IMR-90 (cell line): Measurements from ENCODE around the gene DGKB. TPM values are rescaled to one million over a fixed set of nuclear protein-coding genes. Genes with fewer than 3 reads are reported as not detected.

Experiments used
- ATAC-seq: fragments of 200-7000 bp; cut with Tn5 transposase; 2 replicates; pipeline ENCODE4 v1.9.1; 2020; ENCODE audit warnings: low read depth, mild to moderate bottlenecking, moderate library complexity
- BruUV-seq: library from RNA; stranded (reverse); fragments of 400-500 nt; replicated peaks from 2 replicates; lab custom pipeline; 2021; lab: Mats Ljungman, UMichigan
- CTCF ChIA-PET: fragments of 300-600 bp; formaldehyde crosslinking; extraction: SDS; loops from one replicate; lab custom pipeline; 2021; ENCODE audit warnings: antibody characterized with exemption; lab: Yijun Ruan, JAX
- POLR2A ChIA-PET: fragments of 300-600 bp; sonication (Branson Sonifier 250); formaldehyde crosslinking; loops from one replicate; lab custom pipeline; 2022; ENCODE audit warnings: antibody characterized with exemption; ENCODE audit not compliant: unreplicated experiment; lab: Charles Lee
- DNase-seq: peaks from one replicate; pipeline ENCODE4 v3.0.0; 2013
- H2AFZ ChIP-seq: replicated peaks from 2 replicates; pipeline ENCODE3; 2013; ENCODE audit warnings: low read length, mild to moderate bottlenecking; ENCODE audit not compliant: poor library complexity
- H2AK5ac ChIP-seq: 2 replicates; pipeline ENCODE4 v1.6.1; 2013; ENCODE audit warnings: low read depth, low read length, inconsistent platforms
- H2AK9ac ChIP-seq: replicated peaks from 2 replicates; pipeline ENCODE3; 2013; ENCODE audit warnings: mild to moderate bottlenecking, low read depth, low read length, moderate library complexity; ENCODE audit not compliant: poor library complexity
- H2BK120ac ChIP-seq: 2 replicates; pipeline ENCODE4 v1.6.1; 2013; ENCODE audit warnings: low read depth, low read length, inconsistent platforms
- H2BK15ac ChIP-seq: 3 replicates; pipeline ENCODE4 v1.6.1; 2013; ENCODE audit warnings: low read depth, low read length, inconsistent platforms
- H2BK20ac ChIP-seq: 2 replicates; pipeline ENCODE4 v1.6.1; 2013; ENCODE audit warnings: low read depth, mild to moderate bottlenecking, inconsistent platforms, low read length, moderate library complexity
- H2BK5ac ChIP-seq: 2 replicates; pipeline ENCODE4 v1.6.1; 2013; ENCODE audit warnings: mild to moderate bottlenecking, low read depth, low read length, inconsistent platforms; ENCODE audit not compliant: poor library complexity, severe bottlenecking
- H3K14ac ChIP-seq: replicated peaks from 2 replicates; pipeline ENCODE4 v1.6.1; 2013; ENCODE audit warnings: low read depth, low read length, inconsistent platforms
- H3K18ac ChIP-seq: 2 replicates; pipeline ENCODE4 v1.6.1; 2013; ENCODE audit warnings: low read depth, low read length, control low read depth
- H3K23ac ChIP-seq: 2 replicates; pipeline ENCODE4 v1.6.1; 2013; ENCODE audit warnings: low read depth, low read length, inconsistent platforms
- H3K27ac ChIP-seq: 2 replicates; pipeline ENCODE4 v1.5.1; 2013; ENCODE audit warnings: mild to moderate bottlenecking, control low read depth, low read length; ENCODE audit not compliant: insufficient read depth
- H3K27me3 ChIP-seq: 2 replicates; pipeline ENCODE4 v1.6.1; 2013; ENCODE audit warnings: low read length; ENCODE audit not compliant: control insufficient read depth, insufficient read depth
- H3K36me3 ChIP-seq: 2 replicates; pipeline ENCODE4 v1.6.1; 2013; ENCODE audit warnings: low read length, mixed read lengths; ENCODE audit not compliant: control insufficient read depth, insufficient read depth
- H3K4ac ChIP-seq: 2 replicates; pipeline ENCODE4 v1.6.1; 2013; ENCODE audit warnings: low read depth, low read length, inconsistent platforms
- H3K4me1 ChIP-seq: 2 replicates; pipeline ENCODE4 v1.6.1; 2013; ENCODE audit warnings: low read length, mixed read lengths; ENCODE audit not compliant: control insufficient read depth, insufficient read depth
- H3K4me2 ChIP-seq: 2 replicates; pipeline ENCODE4 v1.6.1; 2013; ENCODE audit warnings: low read depth, mild to moderate bottlenecking, control low read depth, low read length, moderate library complexity
- H3K4me3 ChIP-seq: 2 replicates; pipeline ENCODE4 v1.5.1; 2013; ENCODE audit warnings: low read depth, mild to moderate bottlenecking, control low read depth, low read length, moderate library complexity; ENCODE audit not compliant: insufficient read depth
- H3K56ac ChIP-seq: 2 replicates; pipeline ENCODE4 v1.6.1; 2013; ENCODE audit warnings: low read length, inconsistent platforms; ENCODE audit not compliant: insufficient read depth; ENCODE audit errors: extremely low read depth
- H3K79me1 ChIP-seq, 2 experiments: 2 replicates each; pipeline ENCODE4 v1.6.1; 2013; ENCODE audit warnings: low read length in 2 of 2, inconsistent platforms in 1 of 2, low read depth in 1 of 2
- H3K9ac ChIP-seq: 2 replicates; pipeline ENCODE4 v1.6.1; 2013; ENCODE audit warnings: low read depth, low read length, control low read depth
- H3K9me1 ChIP-seq: 2 replicates; pipeline ENCODE4 v1.6.1; 2013; ENCODE audit warnings: low read length, inconsistent platforms; ENCODE audit not compliant: insufficient read depth
- H3K9me3 ChIP-seq: 2 replicates; pipeline ENCODE4 v1.6.1; 2013; ENCODE audit warnings: low read length; ENCODE audit not compliant: control insufficient read depth, insufficient read depth
- H4K20me1 ChIP-seq: 2 replicates; pipeline ENCODE4 v1.6.1; 2013; ENCODE audit warnings: low read length, inconsistent platforms; ENCODE audit not compliant: insufficient read depth
- H4K5ac ChIP-seq: 2 replicates; pipeline ENCODE4 v1.6.1; 2013; ENCODE audit warnings: mild to moderate bottlenecking, low read depth, low read length, control low read depth
- H4K8ac ChIP-seq, 2 experiments: 2 replicates each; pipeline ENCODE4 v1.6.1; 2013; ENCODE audit warnings: low read depth in 2 of 2, low read length in 2 of 2, control low read depth in 1 of 2, inconsistent platforms in 1 of 2
- H4K91ac ChIP-seq: 2 replicates; pipeline ENCODE4 v1.6.1; 2013; ENCODE audit warnings: low read depth, low read length, inconsistent platforms; ENCODE audit not compliant: insufficient read depth
- BHLHE40 ChIP-seq: fragments of 150-350 bp; IDR thresholded peaks from 2 replicates; pipeline ENCODE4 v1.6.1; 2016; ENCODE audit warnings: mild to moderate bottlenecking, low read depth, low read length
- CEBPB ChIP-seq: IDR thresholded peaks from 2 replicates; pipeline ENCODE4 v1.6.1; 2012; ENCODE audit warnings: low read depth, low read length, improper control_type of control experiment
- CHD1 ChIP-seq: IDR thresholded peaks from 2 replicates; pipeline ENCODE4 v1.6.1; 2012; ENCODE audit warnings: low read depth, low read length, improper control_type of control experiment
- CTCF ChIP-seq: conservative IDR thresholded peaks from 2 replicates; pipeline ENCODE4 v1.5.1; 2012; ENCODE audit warnings: mild to moderate bottlenecking, low read depth, low read length, improper control_type of control experiment
- ELK1 ChIP-seq: fragments of 150-350 bp; IDR thresholded peaks from 2 replicates; pipeline ENCODE4 v1.6.1; 2016; ENCODE audit warnings: low read depth, mild to moderate bottlenecking, low read length, moderate library complexity, borderline replicate concordance
- FOS ChIP-seq: fragments of 150-350 bp; IDR thresholded peaks from 2 replicates; pipeline ENCODE4 v1.6.1; 2016; ENCODE audit warnings: low read depth, low read length
- MAFK ChIP-seq: IDR thresholded peaks from 2 replicates; pipeline ENCODE4 v1.6.1; 2012; ENCODE audit warnings: low read depth, low read length, improper control_type of control experiment
- MAZ ChIP-seq: IDR thresholded peaks from 2 replicates; pipeline ENCODE4 v1.6.1; 2012; ENCODE audit warnings: low read depth, mild to moderate bottlenecking, low read length, improper control_type of control experiment, moderate library complexity, borderline replicate concordance
- MXI1 ChIP-seq: IDR thresholded peaks from 2 replicates; pipeline ENCODE4 v1.6.1; 2012; ENCODE audit warnings: low read depth, mild to moderate bottlenecking, low read length, moderate library complexity, borderline replicate concordance
- NFE2L2 ChIP-seq: fragments of 150-350 bp; IDR thresholded peaks from 2 replicates; pipeline ENCODE4 v1.6.1; 2016; ENCODE audit warnings: low read depth, mild to moderate bottlenecking, low read length
- POLR2A ChIP-seq: IDR thresholded peaks from 2 replicates; pipeline ENCODE4 v1.6.1; 2012; ENCODE audit warnings: mild to moderate bottlenecking, low read depth, low read length
- RAD21 ChIP-seq: IDR thresholded peaks from 2 replicates; pipeline ENCODE4 v1.6.1; 2012; ENCODE audit warnings: low read length, improper control_type of control experiment
- RCOR1 ChIP-seq: IDR thresholded peaks from 2 replicates; pipeline ENCODE4 v1.6.1; 2012; ENCODE audit warnings: mild to moderate bottlenecking, low read length, improper control_type of control experiment; ENCODE audit not compliant: insufficient replicate concordance
- RFX5 ChIP-seq: IDR thresholded peaks from 2 replicates; pipeline ENCODE4 v1.8.0; 2012; ENCODE audit warnings: low read depth, mild to moderate bottlenecking, low read length, moderate library complexity
- SMC3 ChIP-seq: fragments of 150-350 bp; IDR thresholded peaks from 2 replicates; pipeline ENCODE4 v1.6.1; 2016; ENCODE audit warnings: low read depth, mild to moderate bottlenecking, antibody characterized with exemption, low read length, moderate library complexity
- USF2 ChIP-seq: fragments of 150-350 bp; IDR thresholded peaks from 2 replicates; pipeline ENCODE4 v1.6.1; 2017; ENCODE audit warnings: mild to moderate bottlenecking, antibody characterized with exemption, low read length, low read depth
- WGBS, 2 experiments: methylation state at CpG; one replicate each; pipeline versions ENCODE4 v1.1.5 to v1.1.7; 2013; ENCODE audit warnings: missing lambda C conversion rate in 2 of 2; ENCODE audit not compliant: insufficient read length in 1 of 2; ENCODE audit errors: extremely low coverage in 2 of 2; 5-methylcytosine and 5-hydroxymethylcytosine counted together
- dilution Hi-C: fragments of 300-500 bp; cut with HindIII; formaldehyde crosslinking; loops from one replicate; pipeline ENCODE4 v1.14.3; 2018; ENCODE audit warnings: low sequenced_read_pairs; ENCODE audit not compliant: unreplicated experiment
- in situ Hi-C: fragments of 300-500 bp; cut with MboI; formaldehyde crosslinking; loops from 3 replicates; pipeline ENCODE4 v1.14.3; 2019; ENCODE audit warnings: low sequenced_read_pairs, inconsistent platforms, mixed read lengths
- intact Hi-C: fragments of 100-400 bp; cut with micrococcal nuclease; formaldehyde crosslinking; loops from 2 replicates; pipeline ENCODE4 v1.10.0; 2022
- polyA plus RNA-seq, 3 experiments: library from polyadenylated mRNA; depleted of rRNA; stranded (reverse); fragments of >200 nt; gene quantifications; 2 replicates each; pipeline ENCODE4 v1.2.3, GENCODE V29; 2012; ENCODE audit warnings: low replicate concordance in 1 of 3
- total RNA-seq: library from RNA; depleted of rRNA; stranded (reverse); fragments of >200 nt; gene quantifications from 2 replicates; pipeline ENCODE4 v1.2.3, GENCODE V29; 2012

Gene DGKB
- total and polyA plus RNA-seq, 2 of the 4 experiments (the other 2 are of a cell fraction): not detected

- H3K4ac ChIP-seq: no peak overlapping the region
- CTCF ChIA-PET: no interaction called here
- no CpG with 5 or more reads among the region's 1 CpG for WGBS, 2 experiments
Measured at GRCh38 chr7:14628516-14628915, 274.0 kb downstream of the DGKB start.

More at GRCh38 chr7:14628516-14628915, 274.0 kb downstream of the DGKB start:
- Histone ChIP-seq H4K20me1 (no peaks in the 10 kb centered on the region), H2BK120ac (no peak overlapping the region), H2BK20ac (no peak overlapping the region), H3K27ac (no peak overlapping the region), H3K79me1 (no peaks in the 10 kb centered on the region), H3K4me2 (no peak overlapping the region), H3K56ac (no peak overlapping the region), H2AK5ac (no peak overlapping the region), H2AK9ac (no peak overlapping the region), H3K23ac (no peak overlapping the region), H4K5ac (no peak overlapping the region), H3K36me3 (no peaks in the 10 kb centered on the region), H3K27me3 (no peaks in the 10 kb centered on the region), H2BK5ac (no peak overlapping the region), H3K18ac (no peak overlapping the region), H3K9me1 (no peaks in the 10 kb centered on the region), H2AFZ (no peak overlapping the region), H3K4me1 (no peaks in the 10 kb centered on the region), H3K4me3 (no peak overlapping the region), H4K8ac (no peak overlapping the region), H2BK15ac (no peak overlapping the region), H4K91ac (no peak overlapping the region), H3K9me3 (no peaks in the 10 kb centered on the region), H3K9ac (no peak overlapping the region), H3K14ac (no peak overlapping the region)
- dilution Hi-C loops: no loop called here
- in situ Hi-C loops: no loop called here
- no TSS peak for BruUV-seq
- intact Hi-C loops: no loop called here
- DNase-seq: no peak
- POLR2A ChIA-PET: no interaction called here
- TF ChIP-seq CTCF: no peak
- TF ChIP-seq RFX5: no peak
- TF ChIP-seq BHLHE40: no peak
- TF ChIP-seq ELK1: no peak
- TF ChIP-seq RAD21: no peak
- no peak for TF ChIP-seq POLR2A
- TF ChIP-seq RCOR1: no peak
- TF ChIP-seq NFE2L2: no peak
- no peak for TF ChIP-seq CEBPB
- no peak for TF ChIP-seq CHD1
- TF ChIP-seq MXI1: no peak
- TF ChIP-seq USF2: no peak
- TF ChIP-seq MAFK: no peak
- no peak for TF ChIP-seq FOS
- TF ChIP-seq SMC3: no peak
- no peak for TF ChIP-seq MAZ
- ATAC-seq: no peak
